ENCODE measurements around the gene BANP.
A peak's percentile ranks its signal among the peaks of the same experiment; 100 is the strongest.
"Not testable (repeated sequence)": the region's sequence is repeated elsewhere in the genome, so short reads cannot be mapped to it uniquely, and the experiment has no call there.

BANP gene

GRCh38 chr16:87926246-87927194 is 24.7 kb upstream of the BANP start:
- DNase-seq: peak in 2 of 51 donors; percentile 9 to 16

- DNase-seq: no peak
These were observed 24.1 kb upstream of the BANP start for GRCh38 chr16:87927195-87927562.

GRCh38 chr16:87929986-87930385 is 21.2 kb upstream of the BANP start:
- DNase-seq: no peak

- no peak for DNase-seq
These were observed 20.8 kb upstream of the BANP start for GRCh38 chr16:87930456-87930855.

GRCh38 chr16:87931504-87931903 is 19.7 kb upstream of the BANP start:
- no peak for DNase-seq

- not testable (repeated sequence) for DNase-seq
These were observed 18.6 kb upstream of the BANP start for GRCh38 chr16:87932475-87933139.

- DNase-seq: no peak
These were observed 18.1 kb upstream of the BANP start for GRCh38 chr16:87933140-87933495.

GRCh38 chr16:87934752-87935425 is 16.3 kb upstream of the BANP start:
- DNase-seq: not testable (repeated sequence)

GRCh38 chr16:87936016-87936374 is 15.2 kb upstream of the BANP start:
- not testable (repeated sequence) for DNase-seq

- DNase-seq: no peak
These were observed 14.6 kb upstream of the BANP start, which contains the start of gene CA5A for GRCh38 chr16:87936375-87937230. Gene CA5A, minus strand, starts transcription at chr16:87936529. Its CDS starts 79 bp downstream, at chr16:87936450.

GRCh38 chr16:87937231-87937542 is 14.0 kb upstream of the BANP start:
- DNase-seq: not testable (repeated sequence)

- no peak for DNase-seq
These were observed 12.8 kb upstream of the BANP start for GRCh38 chr16:87938412-87938949.

GRCh38 chr16:87939562-87940423 is 11.4 kb upstream of the BANP start:
- DNase-seq: no peak

GRCh38 chr16:87942680-87943079 is 8.6 kb upstream of the BANP start:
- DNase-seq: no peak

- DNase-seq: peak in 48 of 51 donors; percentile 12 to 93 (median 76)
These were observed 5.7 kb upstream of the BANP start for GRCh38 chr16:87945351-87946042.

- DNase-seq: no peak
These were observed 4.5 kb upstream of the BANP start for GRCh38 chr16:87946596-87947347.

- DNase-seq: no peak
These were observed 3.7 kb upstream of the BANP start for GRCh38 chr16:87947356-87948118.

GRCh38 chr16:87948119-87948545 is 3.1 kb upstream of the BANP start:
- peak in 3 of 51 donors; percentile 12 to 40 (median 30) for DNase-seq
